Measurements from ENCODE around the gene KRT81. TPM values are rescaled to one million over a fixed set of nuclear protein-coding genes. Genes with fewer than 3 reads are reported as not detected.
"Not testable (repeated sequence)": the region's sequence is repeated elsewhere in the genome, so short reads cannot be mapped to it uniquely, and the experiment has no call there.

The KRT81 gene
- total RNA-seq, 2 donors from 2014 or later, result 0.77 TPM; not detected in 1

- H3K4me1 ChIP-seq, result peaks cover 2% of the 10 kb centered on the region
- H3K9ac ChIP-seq (ENCODE audit: low read depth in 2 of 2, low read length in 2 of 2), result no peak overlapping the region
- H3K36me3 ChIP-seq, result no peaks in the 10 kb centered on the region
- no peaks in the 10 kb centered on the region for H3K9me3 ChIP-seq
- H3K4me3 ChIP-seq, result no peak overlapping the region
- H3K27me3 ChIP-seq, result peaks cover 10% of the 10 kb centered on the region
- no peak overlapping the region for H3K27ac ChIP-seq
- no peak for TF ChIP-seq CTCF (IDR thresholded peaks at IDR 0.05)
- no peak for DNase-seq
- intact Hi-C loops (cut with DNase I), result no loop called here
Observed at GRCh38 chr12:52252728-52253343, 38.5 kb downstream of the KRT81 start.

DNA sequence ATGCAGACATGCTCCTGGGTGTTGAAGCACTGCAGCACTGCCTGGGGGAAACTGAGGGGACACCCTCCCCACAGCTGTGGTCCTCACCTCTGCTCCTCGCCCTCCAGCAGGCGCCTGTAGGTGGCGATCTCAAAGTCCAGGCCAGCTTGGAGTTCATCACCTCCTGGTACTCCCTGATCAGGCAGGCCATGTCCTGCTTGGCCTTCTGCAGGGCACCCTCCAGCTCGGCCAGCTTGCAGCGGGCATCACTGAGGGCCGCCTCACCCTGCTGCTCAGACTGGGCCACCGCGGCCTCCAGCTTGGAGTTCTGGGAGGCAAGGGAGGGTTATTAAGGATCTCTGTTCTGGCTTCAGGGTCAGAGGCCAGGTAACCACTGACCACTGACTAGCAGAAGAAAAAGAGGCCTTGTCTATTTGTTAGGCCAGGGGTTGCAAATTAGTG, 39.1 kb downstream of the KRT81 start:
- DNase-seq; H3K4me3 ChIP-seq; H3K27ac ChIP-seq; H3K9ac ChIP-seq (ENCODE audit: low read depth in 2 of 2, low read length in 2 of 2); H3K4me1 ChIP-seq; H3K36me3 ChIP-seq; H3K9me3 ChIP-seq; intact Hi-C loops (cut with DNase I); H3K27me3 ChIP-seq: not testable (repeated sequence)

DNA sequence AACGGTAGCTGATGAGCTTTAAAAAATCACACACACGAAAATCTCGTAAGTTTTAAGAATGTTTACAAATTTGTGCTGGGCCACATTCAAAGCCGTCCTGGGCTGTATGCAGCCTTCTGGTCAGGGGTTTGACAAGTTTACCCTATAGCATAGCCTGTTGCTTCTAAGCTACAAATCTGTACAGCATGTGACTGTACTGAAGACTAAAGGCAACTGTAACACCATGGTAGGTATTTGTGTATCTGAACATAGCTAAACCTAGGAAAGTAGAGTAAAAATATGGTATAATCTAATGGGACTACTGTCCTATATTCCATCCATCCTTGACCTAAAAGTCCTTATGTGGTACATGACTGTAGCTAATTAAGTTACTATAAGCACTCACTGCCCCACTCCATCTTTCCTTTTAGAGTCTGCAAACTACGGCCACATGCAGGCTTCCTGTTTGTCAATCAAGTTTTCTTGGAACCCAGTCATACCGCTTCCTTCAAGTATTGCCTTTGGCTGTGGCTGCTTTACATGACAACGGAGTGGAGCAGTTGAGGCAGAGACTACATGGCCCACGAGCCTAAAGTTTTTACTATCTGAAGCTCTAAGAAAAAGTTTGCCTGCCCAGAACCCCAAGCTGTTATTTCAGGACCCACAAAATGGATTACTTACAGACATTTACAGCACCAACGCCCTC, 39.8 kb downstream of the KRT81 start:
- intact Hi-C loops (cut with DNase I), result no loop called here
- Histone ChIP-seq H3K9me3 (no peaks in the 10 kb centered on the region), H3K9ac (ENCODE audit: low read depth in 2 of 2, low read length in 2 of 2) (no peak overlapping the region), H3K36me3 (no peaks in the 10 kb centered on the region), H3K27ac (no peak overlapping the region), H3K27me3 (no peaks in the 10 kb centered on the region), H3K4me3 (no peak overlapping the region), H3K4me1 (peaks cover 5% of the 10 kb centered on the region)
- DNase-seq, result no peak
- no peak for TF ChIP-seq CTCF (IDR thresholded peaks at IDR 0.05)

GRCh38 chr12:52250048-52250990, 41.0 kb downstream of the KRT81 start:
- Histone ChIP-seq H3K27me3 (no peaks in the 10 kb centered on the region), H3K4me3 (no peak overlapping the region), H3K4me1 (peaks cover 5% of the 10 kb centered on the region), H3K9me3 (no peaks in the 10 kb centered on the region), H3K27ac (no peak overlapping the region), H3K36me3 (no peaks in the 10 kb centered on the region), H3K9ac (ENCODE audit: low read depth in 2 of 2, low read length in 2 of 2) (no peak overlapping the region)
- intact Hi-C loops (cut with DNase I), result no loop called here
- no peak for TF ChIP-seq CTCF (IDR thresholded peaks at IDR 0.05)
- no peak for DNase-seq

DNA sequence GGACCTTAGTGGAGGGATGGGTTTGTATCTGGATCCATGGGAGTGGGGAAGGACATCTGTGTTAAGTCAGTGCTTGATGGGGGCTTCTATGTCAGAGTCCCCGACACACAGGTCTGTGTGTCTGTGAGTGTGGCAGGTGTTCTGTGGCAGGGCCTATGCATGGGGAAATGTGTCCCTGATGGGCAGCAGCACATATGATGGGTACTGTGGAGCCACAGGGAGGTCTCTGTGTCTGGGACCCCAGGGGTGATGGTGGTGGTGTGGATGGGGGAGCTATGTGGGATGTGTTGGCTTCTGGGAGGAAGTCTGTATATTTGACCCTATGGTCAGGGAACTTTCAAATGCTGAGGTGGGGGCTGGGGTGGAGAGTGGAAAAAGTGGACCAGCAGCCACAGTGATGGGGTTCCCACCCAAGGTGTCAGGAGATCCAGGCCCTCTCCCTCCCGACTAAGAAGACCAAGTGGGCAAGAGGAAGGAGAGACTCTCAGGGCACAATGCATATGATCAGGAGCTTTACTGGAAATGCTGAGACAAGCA, 41.8 kb downstream of the KRT81 start:
- no peak for TF ChIP-seq CTCF (IDR thresholded peaks at IDR 0.05)
- no peak for DNase-seq
- no peak overlapping the region for H3K9ac ChIP-seq (ENCODE audit: low read depth in 2 of 2, low read length in 2 of 2)
- H3K4me3 ChIP-seq, result no peak overlapping the region
- H3K27ac ChIP-seq, result no peak overlapping the region
- no peaks in the 10 kb centered on the region for H3K9me3 ChIP-seq
- no peaks in the 10 kb centered on the region for H3K27me3 ChIP-seq
- H3K4me1 ChIP-seq, result peaks cover 6% of the 10 kb centered on the region
- no peaks in the 10 kb centered on the region for H3K36me3 ChIP-seq
- intact Hi-C loops (cut with DNase I), result no loop called here

All from colonic mucosa (tissue), 4 donors.